ENCODE data around the gene PABPN1L.

The PABPN1L gene

GRCh38 chr16:88844419-88845036 lies 21.9 kb downstream of the PABPN1L start:
- no peaks in the 10 kb centered on the region for H3K27me3 Mint-ChIP-seq
- no peak overlapping the region for H3K4me3 Mint-ChIP-seq
- no peaks in the 10 kb centered on the region for H3K9me3 Mint-ChIP-seq
- H3K4me1 Mint-ChIP-seq, result no peaks in the 10 kb centered on the region
- no peak for DNase-seq
- H3K27ac Mint-ChIP-seq, result no peak overlapping the region
- CTCF ChIA-PET, result no interaction called here
- H3K36me3 Mint-ChIP-seq, result peaks cover 2% of the 10 kb centered on the region

DNA sequence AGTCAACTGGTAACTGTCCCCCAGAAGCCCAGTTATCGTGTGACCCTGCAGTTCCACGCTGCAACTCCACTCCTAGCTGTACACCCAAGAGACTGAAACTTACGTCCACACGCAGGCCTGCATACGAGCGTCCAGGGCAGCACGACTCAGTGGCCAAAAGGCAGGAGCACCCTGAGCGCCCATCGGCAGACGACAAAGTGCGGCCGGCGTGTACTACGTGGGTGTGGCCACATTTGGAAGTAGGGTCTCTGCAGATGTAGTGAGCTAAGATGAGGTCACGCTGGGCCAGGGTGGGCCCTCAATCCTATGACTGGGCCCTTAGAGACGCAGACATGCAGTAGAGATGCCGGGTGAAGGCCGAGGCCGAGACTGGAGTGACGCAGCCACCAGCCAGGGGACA lies 23.2 kb downstream of the PABPN1L start:
- Mint-ChIP-seq H3K27me3 (no peaks in the 10 kb centered on the region), H3K4me3 (no peak overlapping the region), H3K27ac (no peak overlapping the region), H3K9me3 (no peaks in the 10 kb centered on the region), H3K4me1 (no peaks in the 10 kb centered on the region), H3K36me3 (peaks cover 2% of the 10 kb centered on the region)
- CTCF ChIA-PET, result no interaction called here
- no peak for DNase-seq

DNA sequence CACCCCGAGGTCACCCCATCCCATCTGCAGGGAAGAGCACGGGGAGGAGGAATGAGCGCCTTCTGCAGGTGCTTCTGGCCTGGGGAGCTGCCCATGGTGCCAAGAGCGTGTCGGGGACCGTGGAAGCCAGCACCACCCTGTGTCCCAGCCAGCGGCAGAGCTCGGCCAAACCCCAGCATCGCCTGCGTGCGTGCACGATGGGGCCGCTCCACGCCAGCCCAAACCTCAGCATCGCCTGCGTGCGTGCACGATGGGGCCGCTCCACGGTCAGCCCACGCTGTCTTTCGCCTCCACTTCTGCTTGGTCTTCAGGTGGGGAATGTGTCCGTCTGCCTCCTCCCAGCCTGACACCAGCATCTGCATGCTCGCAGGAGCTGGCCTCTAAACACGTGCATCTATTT lies 23.7 kb downstream of the PABPN1L start:
- CTCF ChIA-PET, result no interaction called here
- H3K9me3 Mint-ChIP-seq, result no peaks in the 10 kb centered on the region
- H3K27ac Mint-ChIP-seq, result no peak overlapping the region
- no peak overlapping the region for H3K4me3 Mint-ChIP-seq
- no peaks in the 10 kb centered on the region for H3K27me3 Mint-ChIP-seq
- peaks cover 2% of the 10 kb centered on the region for H3K36me3 Mint-ChIP-seq
- no peak for DNase-seq
- no peaks in the 10 kb centered on the region for H3K4me1 Mint-ChIP-seq

- CTCF ChIA-PET, result no interaction called here
- Mint-ChIP-seq H3K27me3 (no peaks in the 10 kb centered on the region), H3K4me3 (no peak overlapping the region), H3K36me3 (peaks cover 2% of the 10 kb centered on the region), H3K9me3 (no peaks in the 10 kb centered on the region), H3K27ac (no peak overlapping the region), H3K4me1 (no peaks in the 10 kb centered on the region)
- no peak for DNase-seq
Measured at GRCh38 chr16:88842308-88842756, 24.1 kb downstream of the PABPN1L start.

- Mint-ChIP-seq H3K27me3 (no peaks in the 10 kb centered on the region), H3K27ac (no peak overlapping the region), H3K9me3 (no peaks in the 10 kb centered on the region), H3K4me1 (no peaks in the 10 kb centered on the region), H3K4me3 (no peak overlapping the region), H3K36me3 (peaks cover 2% of the 10 kb centered on the region)
- CTCF ChIA-PET, result no interaction called here
- DNase-seq, result no peak
Measured at GRCh38 chr16:88841521-88842307, 24.7 kb downstream of the PABPN1L start.

DNA sequence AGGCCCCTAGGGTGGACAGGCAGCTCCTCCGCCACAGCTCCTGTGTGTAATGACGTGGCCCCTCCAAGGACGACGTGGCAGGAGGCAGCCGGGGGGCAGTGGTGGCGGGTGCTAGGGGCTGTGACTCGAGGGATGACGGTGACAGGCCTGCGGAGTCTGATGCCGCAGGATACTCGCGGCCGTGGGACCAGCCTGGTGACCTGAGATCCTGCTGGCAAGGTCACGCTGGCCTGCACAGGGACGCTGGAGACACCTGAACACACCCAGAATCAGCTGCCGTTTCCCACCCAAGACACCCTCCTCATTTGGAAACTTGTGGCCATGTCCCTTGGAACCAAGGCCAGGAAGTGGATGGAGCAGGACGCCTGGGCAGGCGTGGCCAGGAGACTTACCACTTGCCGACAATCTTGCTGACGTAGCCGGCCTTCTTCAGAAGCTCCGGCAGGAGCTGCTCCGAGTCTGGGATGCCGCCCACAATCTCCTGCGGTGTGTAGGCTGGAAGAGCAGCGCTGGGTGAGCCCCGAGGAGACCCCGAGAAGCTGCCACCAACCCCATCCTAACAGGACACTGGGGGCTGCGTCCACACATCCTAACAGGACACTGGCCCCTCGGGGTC lies 25.8 kb downstream of the PABPN1L start:
- H3K27ac Mint-ChIP-seq, result no peak overlapping the region
- H3K9me3 Mint-ChIP-seq, result no peaks in the 10 kb centered on the region
- DNase-seq, result no peak
- peaks cover 2% of the 10 kb centered on the region for H3K36me3 Mint-ChIP-seq
- CTCF ChIA-PET, result no interaction called here
- no peaks in the 10 kb centered on the region for H3K4me1 Mint-ChIP-seq
- no peaks in the 10 kb centered on the region for H3K27me3 Mint-ChIP-seq
- no peak overlapping the region for H3K4me3 Mint-ChIP-seq

DNA sequence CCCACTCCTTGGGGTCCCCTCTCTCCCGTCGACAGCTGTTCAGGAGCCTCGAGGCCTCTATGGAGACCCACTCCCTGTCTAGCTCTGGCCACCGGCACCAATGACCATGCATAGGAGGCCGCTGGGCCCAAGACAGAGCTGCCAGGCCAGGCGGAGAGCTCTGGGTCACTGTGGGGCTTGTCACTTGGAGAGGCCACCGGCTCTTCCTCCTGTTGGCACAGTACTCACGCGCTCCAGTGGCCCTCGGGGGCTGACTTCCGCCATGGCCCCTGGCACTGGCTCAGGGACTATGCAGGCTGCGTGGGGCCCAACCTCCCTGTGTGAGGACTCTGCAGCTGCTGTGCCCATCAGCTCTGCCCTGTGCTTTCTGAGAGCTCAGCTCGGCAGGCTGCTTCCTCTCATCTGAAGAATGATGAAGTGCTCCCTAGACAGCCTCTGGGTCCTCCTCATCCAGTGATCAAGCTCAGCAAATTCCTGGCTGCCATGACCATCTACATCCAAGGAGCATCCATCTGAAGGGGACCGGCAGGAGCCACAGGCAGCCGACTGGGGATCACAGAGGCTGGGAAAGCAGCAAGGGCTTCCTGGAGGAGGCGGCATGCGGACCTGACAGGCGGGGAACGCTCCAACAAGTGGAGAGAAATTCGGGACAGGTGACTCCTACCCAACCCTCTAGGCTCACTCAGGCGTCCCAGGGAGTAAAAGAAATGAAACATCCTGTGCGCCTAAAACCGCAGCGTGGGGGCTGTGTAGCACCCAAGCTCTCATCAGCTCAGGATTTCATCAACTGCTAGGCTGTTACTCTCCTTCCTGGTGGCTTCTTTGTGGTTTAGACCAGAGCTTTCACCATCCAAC lies 26.5 kb downstream of the PABPN1L start:
- CTCF ChIA-PET, result interaction anchor here (0.8 kb wide), 1 partner anchor 25 kb away, joined by 3 read pairs; no protein-coding TSS in a partner anchor
- peaks cover 2% of the 10 kb centered on the region for H3K36me3 Mint-ChIP-seq
- no peak for DNase-seq
- H3K4me1 Mint-ChIP-seq, result no peaks in the 10 kb centered on the region
- H3K9me3 Mint-ChIP-seq, result no peaks in the 10 kb centered on the region
- H3K27me3 Mint-ChIP-seq, result no peaks in the 10 kb centered on the region
- H3K4me3 Mint-ChIP-seq, result no peak overlapping the region
- no peak overlapping the region for H3K27ac Mint-ChIP-seq

DNA sequence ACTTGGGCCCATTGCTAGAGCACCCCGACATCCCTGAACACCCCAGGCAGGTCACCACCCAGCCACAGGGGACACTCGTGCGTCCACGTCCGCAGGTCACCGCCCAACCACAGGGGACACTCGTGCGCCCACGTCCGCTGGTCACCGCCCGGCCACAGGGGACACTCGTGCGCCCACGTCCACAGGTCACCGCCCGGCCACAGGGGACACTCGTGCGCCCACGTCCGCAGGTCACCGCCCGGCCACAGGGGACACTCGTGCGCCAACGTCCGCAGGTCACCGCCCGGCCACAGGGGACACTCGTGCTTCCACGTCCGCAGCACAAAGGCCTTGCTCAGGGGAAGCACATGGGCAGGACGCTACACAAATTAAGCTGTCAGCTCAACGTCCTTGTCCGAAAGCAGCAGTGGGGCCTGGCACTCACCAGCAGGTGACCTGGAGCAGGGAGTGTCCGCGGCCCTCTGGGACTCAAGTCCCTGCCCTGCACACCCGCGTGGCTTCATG lies 27.4 kb downstream of the PABPN1L start:
- Mint-ChIP-seq H3K4me3 (no peak overlapping the region), H3K27me3 (no peaks in the 10 kb centered on the region), H3K27ac (no peak overlapping the region), H3K4me1 (no peaks in the 10 kb centered on the region), H3K36me3 (peaks cover 2% of the 10 kb centered on the region), H3K9me3 (no peaks in the 10 kb centered on the region)
- DNase-seq, result no peak
- CTCF ChIA-PET, result no interaction called here

DNA sequence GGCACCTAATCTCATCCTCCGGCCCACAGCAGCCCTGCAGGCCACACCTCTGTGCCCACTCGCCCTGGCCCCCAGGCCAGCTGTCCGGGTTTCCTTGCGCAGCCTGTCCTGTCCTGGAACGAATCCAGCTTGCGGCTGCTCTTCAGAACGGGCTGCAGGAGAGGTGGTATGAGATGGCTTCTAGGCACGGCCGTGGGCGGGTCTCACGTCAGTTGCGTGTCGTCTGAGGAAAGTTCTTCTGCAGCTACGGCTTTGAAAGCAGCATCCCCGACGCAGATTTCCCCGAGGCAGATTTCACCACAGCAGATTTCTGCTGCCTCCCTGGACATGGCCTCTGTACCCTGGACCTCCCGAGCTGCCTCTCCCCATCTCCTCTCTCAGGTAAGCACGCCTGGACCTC lies 27.9 kb downstream of the PABPN1L start:
- H3K9me3 Mint-ChIP-seq, result no peaks in the 10 kb centered on the region
- DNase-seq, result no peak
- H3K4me3 Mint-ChIP-seq, result no peak overlapping the region
- CTCF ChIA-PET, result no interaction called here
- H3K27me3 Mint-ChIP-seq, result no peaks in the 10 kb centered on the region
- H3K27ac Mint-ChIP-seq, result no peak overlapping the region
- H3K4me1 Mint-ChIP-seq, result no peaks in the 10 kb centered on the region
- H3K36me3 Mint-ChIP-seq, result peaks cover 2% of the 10 kb centered on the region

DNA sequence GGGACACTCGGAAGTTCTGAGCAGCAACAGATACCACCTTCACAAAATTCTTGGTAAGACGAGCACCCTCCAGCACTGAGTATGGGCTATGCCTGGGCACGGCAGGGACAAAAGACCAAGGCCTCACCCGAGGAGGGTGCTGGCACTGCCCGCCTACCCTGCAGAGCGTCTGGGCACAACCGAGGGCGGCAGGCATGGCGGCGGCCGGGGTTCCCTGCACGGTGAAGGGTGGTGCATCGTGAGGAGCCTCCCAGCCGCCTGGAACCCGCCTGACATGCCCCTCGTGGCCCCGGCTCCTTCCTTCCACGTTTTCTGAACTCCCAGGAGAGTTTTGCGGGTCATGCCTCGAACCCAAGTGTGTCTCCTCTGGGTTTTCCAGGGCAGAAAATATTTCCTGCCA lies 28.7 kb downstream of the PABPN1L start:
- Mint-ChIP-seq H3K27me3 (no peaks in the 10 kb centered on the region), H3K4me3 (no peak overlapping the region), H3K9me3 (no peaks in the 10 kb centered on the region), H3K27ac (no peak overlapping the region), H3K4me1 (no peaks in the 10 kb centered on the region), H3K36me3 (peaks cover 2% of the 10 kb centered on the region)
- no peak for DNase-seq
- CTCF ChIA-PET, result no interaction called here

DNA sequence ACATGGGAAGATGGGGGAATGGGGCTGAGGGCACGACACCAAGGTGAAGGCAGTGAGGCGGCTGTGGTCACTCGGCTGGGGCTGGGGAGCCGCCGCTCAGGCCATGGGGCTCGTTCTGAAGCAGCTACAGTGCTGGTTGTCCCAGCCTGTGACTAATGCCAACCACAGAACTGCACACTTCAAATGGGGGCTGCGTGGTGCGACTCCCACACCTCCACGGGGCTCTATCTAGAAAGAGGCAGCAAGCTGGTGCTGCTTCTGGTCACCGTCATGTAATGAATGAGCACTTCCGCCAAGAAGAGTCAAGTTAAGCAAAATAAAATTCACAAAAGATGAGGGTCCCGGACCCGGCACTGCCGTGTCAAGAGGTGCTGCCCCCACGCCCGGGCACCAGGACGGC lies 29.7 kb downstream of the PABPN1L start:
- Mint-ChIP-seq H3K36me3 (peaks cover 2% of the 10 kb centered on the region), H3K9me3 (no peaks in the 10 kb centered on the region), H3K4me1 (no peaks in the 10 kb centered on the region), H3K4me3 (no peak overlapping the region), H3K27ac (no peak overlapping the region), H3K27me3 (no peaks in the 10 kb centered on the region)
- CTCF ChIA-PET, result no interaction called here
- no peak for DNase-seq

DNA sequence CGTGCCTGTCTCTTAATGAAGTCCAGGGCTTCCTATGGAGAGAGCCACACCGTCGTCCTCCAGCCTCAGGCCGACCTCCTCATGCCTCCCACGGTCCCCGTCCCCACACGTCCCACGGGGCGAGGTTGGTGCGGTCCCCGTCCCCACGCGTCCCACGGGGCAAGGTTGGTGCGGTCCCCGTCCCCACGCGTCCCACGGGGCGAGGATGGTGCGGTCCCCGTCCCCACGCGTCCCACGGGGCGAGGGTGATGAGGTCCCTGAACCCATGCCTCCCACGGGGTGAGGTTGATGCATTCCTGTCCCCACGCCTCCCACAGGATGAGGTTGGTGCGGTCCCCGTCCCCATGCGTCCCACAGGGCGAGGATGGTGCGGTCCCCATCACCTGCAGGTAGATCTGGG lies 30.6 kb downstream of the PABPN1L start:
- DNase-seq, result no peak
- CTCF ChIA-PET, result no interaction called here
- no peaks in the 10 kb centered on the region for H3K9me3 Mint-ChIP-seq
- H3K27me3 Mint-ChIP-seq, result no peaks in the 10 kb centered on the region
- no peak overlapping the region for H3K4me3 Mint-ChIP-seq
- peaks cover 2% of the 10 kb centered on the region for H3K36me3 Mint-ChIP-seq
- H3K27ac Mint-ChIP-seq, result no peak overlapping the region
- no peaks in the 10 kb centered on the region for H3K4me1 Mint-ChIP-seq

DNA sequence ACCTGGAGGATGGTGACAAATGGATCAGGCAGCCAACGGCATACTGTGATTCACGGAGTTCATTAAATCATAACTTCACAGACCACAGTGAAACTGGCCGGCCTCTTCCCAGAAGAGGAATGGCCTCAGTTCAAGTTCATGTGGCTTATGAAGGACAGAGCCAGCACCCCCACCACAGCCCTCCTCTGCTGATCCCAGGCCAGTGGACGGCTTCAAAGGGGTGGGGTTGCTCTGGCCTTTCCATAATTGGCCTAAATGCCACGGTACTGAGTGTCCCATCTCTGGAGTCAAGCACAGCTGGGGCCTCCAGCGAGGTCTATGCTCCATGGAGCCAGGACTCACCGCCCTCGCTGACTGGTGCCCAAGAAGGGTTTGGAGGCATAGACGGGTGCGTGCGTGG lies 31.1 kb downstream of the PABPN1L start:
- Mint-ChIP-seq H3K4me1 (no peaks in the 10 kb centered on the region), H3K9me3 (no peaks in the 10 kb centered on the region), H3K27ac (no peak overlapping the region), H3K4me3 (no peak overlapping the region), H3K36me3 (peaks cover 2% of the 10 kb centered on the region), H3K27me3 (no peaks in the 10 kb centered on the region)
- no peak for DNase-seq
- CTCF ChIA-PET, result no interaction called here

GRCh38 chr16:88834670-88835069 lies 31.8 kb downstream of the PABPN1L start:
- Mint-ChIP-seq H3K9me3 (no peaks in the 10 kb centered on the region), H3K27me3 (no peaks in the 10 kb centered on the region), H3K27ac (no peak overlapping the region), H3K4me3 (no peak overlapping the region), H3K4me1 (no peaks in the 10 kb centered on the region), H3K36me3 (no peaks in the 10 kb centered on the region)
- no peak for DNase-seq
- CTCF ChIA-PET, result no interaction called here

Data from activated naive CD4-positive, alpha-beta T cell treated with anti-CD3 and anti-CD28 coated beads, Interleukin-2, amount 10 ng/mL, durations not matched to agents 7 days and 5 days (primary cell).